HCT116 (cell line): ENCODE data around the gene ARL4A. TPM values are rescaled to one million over a fixed set of nuclear protein-coding genes. Genes with fewer than 3 reads are reported as not detected.

Source experiments
- ATAC-seq: fragments of 200-7000 bp; cut with Tn5 transposase; 2 replicates; pipeline ENCODE4 v1.9.1; 2020; ENCODE audit warnings: mild to moderate bottlenecking, moderate library complexity
- BruUV-seq: library from RNA; stranded (reverse); fragments of 400-500 nt; replicated peaks from 2 replicates; lab custom pipeline; 2021; lab: Mats Ljungman, UMichigan
- CTCF ChIA-PET: fragments of 300-600 bp; sonication (Branson Sonifier 250); formaldehyde crosslinking; loops from one replicate; lab custom pipeline; 2021; ENCODE audit warnings: antibody characterized with exemption; lab: Charles Lee
- POLR2A ChIA-PET: fragments of 300-600, 350-600 bp; sonication (Branson Sonifier 250); formaldehyde crosslinking; loops from one replicate; lab custom pipeline; 2021; ENCODE audit warnings: antibody characterized with exemption; lab: Charles Lee
- RAD21 ChIA-PET, 2 experiments: fragments of 300-600 bp; sonication (Branson Sonifier 250); formaldehyde crosslinking; loops; one replicate each; lab custom pipeline; 2023; ENCODE audit warnings: low total read pairs in 2 of 2; ENCODE audit not compliant: uncharacterized antibody in 2 of 2, unreplicated experiment in 2 of 2, low non-redundant PET in 1 of 2; lab: Charles Lee
- DNase-seq: peaks from one replicate; pipeline ENCODE4 v3.0.0-alpha.2; 2010; ENCODE audit warnings: low read depth, low spot score
- H2AFZ ChIP-seq: fragments of 200-600 bp; shearing (Covaris generic), sonication (generic); 2 replicates; pipeline ENCODE4 v1.6.1; 2017; ENCODE audit warnings: low read depth, mixed run types, mixed read lengths, antibody characterized with exemption, low read length; ENCODE audit not compliant: poor library complexity, severe bottlenecking
- H3K27ac ChIP-seq: 2 replicates; pipeline ENCODE4 v1.5.1; 2012; ENCODE audit warnings: low read depth, low read length
- H3K27me3 ChIP-seq: fragments of 200-600 bp; sonication (generic); 2 replicates; pipeline ENCODE4 v1.6.1; 2016; ENCODE audit warnings: mixed run types, low read length, mixed read lengths; ENCODE audit not compliant: insufficient read depth
- H3K36me3 ChIP-seq, 2 experiments: fragments of 200-500 bp in 1 of 2; fragments of 200-600 bp in 1 of 2; sonication (Bioruptor generic) in 1 of 2; sonication (generic) in 1 of 2; 2 replicates each; pipeline versions ENCODE4 v1.5.1 to v1.6.1; 2014 to 2016; ENCODE audit warnings: low read length in 2 of 2, inconsistent platforms in 1 of 2, mixed read lengths in 1 of 2, mixed run types in 1 of 2; ENCODE audit not compliant: insufficient read depth in 2 of 2, control insufficient read depth in 1 of 2
- H3K4me1 ChIP-seq, 2 experiments: fragments of 200-600 bp in 1 of 2; sonication (generic) in 1 of 2; 2 replicates each; pipeline versions ENCODE4 v1.5.1 to v1.6.1; 2012 to 2017; ENCODE audit warnings: low read length in 2 of 2, inconsistent platforms in 1 of 2, mild to moderate bottlenecking in 1 of 2, mixed read lengths in 1 of 2, mixed run types in 1 of 2, moderate library complexity in 1 of 2; ENCODE audit not compliant: insufficient read depth in 2 of 2, control insufficient read depth in 1 of 2
- H3K4me2 ChIP-seq: fragments of 200-600 bp; sonication (generic); 2 replicates; pipeline ENCODE4 v1.6.1; 2017; ENCODE audit warnings: mixed run types, low read length, mixed read lengths
- H3K4me3 ChIP-seq, 2 experiments: fragments of 200-600 bp in 1 of 2; sonication (generic) in 1 of 2; replicated peaks in 1 of 2; 2 replicates each; pipeline ENCODE4 v1.5.1; 2011 to 2016; ENCODE audit warnings: low read length in 2 of 2, control low read depth in 1 of 2, low read depth in 1 of 2, mild to moderate bottlenecking in 1 of 2, mixed read lengths in 1 of 2, mixed run types in 1 of 2
- H3K79me2 ChIP-seq: fragments of 200-600 bp; sonication (generic); 2 replicates; pipeline ENCODE4 v1.6.1; 2017; ENCODE audit warnings: mild to moderate bottlenecking, mixed run types, low read length, moderate library complexity, mixed read lengths; ENCODE audit not compliant: insufficient read depth
- H3K9ac ChIP-seq: fragments of 200-600 bp; sonication (generic); 2 replicates; pipeline ENCODE4 v1.6.1; 2016; ENCODE audit warnings: low read length, mixed read lengths
- H3K9me2 ChIP-seq: fragments of 200-600 bp; sonication (generic), shearing (Covaris generic); 2 replicates; pipeline ENCODE4 v1.6.1; 2017; ENCODE audit warnings: mixed run types, mild to moderate bottlenecking, moderate library complexity; ENCODE audit not compliant: insufficient read depth
- H3K9me3 ChIP-seq, 2 experiments: fragments of 200-500 bp in 1 of 2; fragments of 200-600 bp in 1 of 2; sonication (Bioruptor generic) in 1 of 2; sonication (generic) in 1 of 2; 2 replicates each; pipeline ENCODE4 v1.6.1; 2014 to 2017; ENCODE audit warnings: low read length in 2 of 2, mixed read lengths in 2 of 2, inconsistent platforms in 1 of 2, low read depth in 1 of 2, mild to moderate bottlenecking in 1 of 2, mixed run types in 1 of 2, moderate library complexity in 1 of 2; ENCODE audit not compliant: control insufficient read depth in 1 of 2, insufficient read depth in 1 of 2
- H4K20me1 ChIP-seq: fragments of 200-600 bp; sonication (generic), shearing (Covaris generic); 2 replicates; pipeline ENCODE4 v1.6.1; 2017; ENCODE audit warnings: mixed run types, mild to moderate bottlenecking, moderate library complexity; ENCODE audit not compliant: insufficient read depth
- CTCF ChIP-seq, 3 experiments: fragments of 200-600 bp in 1 of 3; sonication (generic) in 1 of 3; IDR thresholded peaks in 2 of 3; conservative IDR thresholded peaks in 1 of 3; 2 replicates each; pipeline ENCODE4 v1.5.1; 2012 to 2017; ENCODE audit warnings: low read depth in 2 of 3, low read length in 2 of 3, antibody characterized with exemption in 1 of 3, borderline replicate concordance in 1 of 3, control low read depth in 1 of 3, mild to moderate bottlenecking in 1 of 3, mixed read lengths in 1 of 3, mixed run types in 1 of 3, moderate library complexity in 1 of 3; ENCODE audit not compliant: insufficient read depth in 1 of 3
- ELF1 ChIP-seq: IDR thresholded peaks from 2 replicates; pipeline ENCODE4 v1.6.1; 2012; ENCODE audit warnings: low read depth, borderline replicate concordance
- JUND ChIP-seq: IDR thresholded peaks from 2 replicates; pipeline ENCODE4 v1.6.1; 2012
- POLR2AphosphoS5 ChIP-seq: IDR thresholded peaks from 2 replicates; pipeline ENCODE4 v1.6.1; 2011; ENCODE audit warnings: mild to moderate bottlenecking, low read depth, low read length, moderate library complexity
- RAD21 ChIP-seq: IDR thresholded peaks from 2 replicates; pipeline ENCODE4 v1.6.1; 2012; ENCODE audit warnings: low read depth, mild to moderate bottlenecking
- TCF7L2 ChIP-seq: IDR thresholded peaks from 2 replicates; pipeline ENCODE4 v1.7.0; 2011; ENCODE audit warnings: borderline replicate concordance, inconsistent platforms; ENCODE audit not compliant: insufficient read depth, insufficient read length; ENCODE audit errors: extremely low read depth
- intact Hi-C: fragments of 100-400 bp; cut with micrococcal nuclease; formaldehyde crosslinking; loops from 2 replicates; pipeline ENCODE4 v1.10.0; 2022
- total RNA-seq: library from RNA; stranded (reverse); gene quantifications from one replicate; pipeline ENCODE4 v1.2.1, GENCODE V29; 2021; ENCODE audit not compliant: unreplicated experiment

Gene ARL4A
- total RNA-seq, 1 experiment from 2014 or later, result 44.6 TPM

GRCh38 chr7:12684733-12685132 is 2.7 kb upstream of the ARL4A start:
- Histone ChIP-seq H3K27me3 (no peaks in the 10 kb centered on the region), H3K9me3 (no peaks in the 10 kb centered on the region), H3K4me3 (no peak overlapping the region), H3K27ac (no peak overlapping the region), H3K79me2 (peaks cover 23% of the 10 kb centered on the region), H3K4me2 (no peak overlapping the region), H3K9me2 (no peaks in the 10 kb centered on the region), H3K36me3 (0 out of 4 replicates have a peak, but pooled peaks cover 2 to 3% of the 10 kb centered on the region in 2 experiments), H3K4me1 (peaks cover 6 to 16% of the 10 kb centered on the region in 2 experiments; a peak in 3 of 4 replicates), H2AFZ (peak overlapping the region; percentile 75), H3K9ac (no peak overlapping the region), H4K20me1 (no peaks in the 10 kb centered on the region; the same call in 1 of the 2 replicates)
- intact Hi-C loops, result loop anchor here (5.0 kb wide), 3 partner anchors 118 to 493 kb away; no protein-coding TSS in a partner anchor
- ChIA-PET CTCF (interaction anchor here (1.0 to 1.8 kb wide), 4 partner anchors 160 to 594 kb away, joined by 3 to 4 read pairs (median 4); no protein-coding TSS in a partner anchor), RAD21 (no interaction called here), POLR2A (no interaction called here)
- TF ChIP-seq RAD21 (no peak), ELF1 (no peak), POLR2AphosphoS5 (no peak)
- ATAC-seq (no peak), DNase-seq (no peak)
- no TSS peak for BruUV-seq

GRCh38 chr7:12685550-12685949 is 1.9 kb upstream of the ARL4A start:
- POLR2A ChIA-PET, result no interaction called here
- no peak overlapping the region for H3K9ac ChIP-seq
- no peaks in the 10 kb centered on the region for H3K27me3 ChIP-seq
- peaks cover 31% of the 10 kb centered on the region for H3K79me2 ChIP-seq
- H2AFZ ChIP-seq, result no peak overlapping the region
- TF ChIP-seq TCF7L2 (no peak), JUND (no peak), CTCF (IDR thresholded peaks at IDR 0.05 in 2 of 3, conservative IDR thresholded peaks at IDR 0.05 in 1 of 3; ENCODE audit: borderline replicate concordance in 1 of 3, insufficient read depth in 1 of 3, low read depth in 2 of 3, low read length in 2 of 3) (peak; percentile 15 to 48 (median 41); a peak in 4 of 6 replicates), RAD21 (peak; percentile 50)
- TF ChIP-seq, all 23 proteins: peak for 2
- H3K4me1 ChIP-seq, result peaks cover 6 to 16% of the 10 kb centered on the region in 2 experiments; a peak in 3 of 4 replicates
- no TSS peak for BruUV-seq
- ChIA-PET RAD21 (no interaction called here), CTCF (interaction anchor here (1.2 to 2.8 kb wide), 9 partner anchors 11 to 593 kb away, joined by 3 to 28 read pairs (median 7); no protein-coding TSS in a partner anchor)
- no peaks in the 10 kb centered on the region for H3K9me2 ChIP-seq
- no peak overlapping the region for H3K27ac ChIP-seq
- H3K4me2 ChIP-seq, result 0 out of 2 replicates have a peak overlapping the region, but pooled peaks have one; percentile 94
- intact Hi-C loops, result loop anchor here (5.0 kb wide), 2 partner anchors 117 to 492 kb away; no protein-coding TSS in a partner anchor
- H4K20me1 ChIP-seq, result no peaks in the 10 kb centered on the region; the same call in 1 of the 2 replicates
- no peaks in the 10 kb centered on the region for H3K9me3 ChIP-seq
- H3K4me3 ChIP-seq, result no peak overlapping the region
- DNase-seq (no peak), ATAC-seq (no peak)
- H3K36me3 ChIP-seq, result 0 out of 4 replicates have a peak, but pooled peaks cover 2 to 3% of the 10 kb centered on the region in 2 experiments
